HG03135 (cell line): ENCODE measurements around the gene FCRL5.

Experiments
- ATAC-seq: cut with Tn5 transposase; IDR thresholded peaks from one replicate; pipeline ENCODE4 v1.9.1; 2021; ENCODE audit warnings: mild to moderate bottlenecking, moderate library complexity; ENCODE audit not compliant: unreplicated experiment

The FCRL5 gene

GRCh38 chr1:157532569-157532968, 19.7 kb downstream of the FCRL5 start:
- ATAC-seq = no peak

- ATAC-seq = no peak
These were observed 28.4 kb downstream of the FCRL5 start for GRCh38 chr1:157523774-157524493.

GRCh38 chr1:157521056-157521455, 31.3 kb downstream of the FCRL5 start:
- no peak for ATAC-seq

- no peak for ATAC-seq
These were observed 31.9 kb downstream of the FCRL5 start for GRCh38 chr1:157520386-157520935.

GRCh38 chr1:157519451-157519850, 32.9 kb downstream of the FCRL5 start:
- ATAC-seq = no peak

- no peak for ATAC-seq
These were observed 35.3 kb downstream of the FCRL5 start for GRCh38 chr1:157517016-157517415.

- ATAC-seq = no peak
These were observed 36.6 kb downstream of the FCRL5 start for GRCh38 chr1:157515709-157516108.

GRCh38 chr1:157515141-157515540, 37.2 kb downstream of the FCRL5 start:
- no peak for ATAC-seq

- ATAC-seq = peak; percentile 58
These were observed 40.0 kb downstream of the FCRL5 start for GRCh38 chr1:157512036-157512969.

GRCh38 chr1:157509546-157510232, 42.6 kb downstream of the FCRL5 start:
- no peak for ATAC-seq

GRCh38 chr1:157505481-157506272, 46.6 kb downstream of the FCRL5 start:
- peak; percentile 87 for ATAC-seq

GRCh38 chr1:157504646-157505045, 47.7 kb downstream of the FCRL5 start:
- ATAC-seq = no peak

- no peak for ATAC-seq
These were observed 52.8 kb downstream of the FCRL5 start for GRCh38 chr1:157499521-157499920.

GRCh38 chr1:157498736-157499090, 53.6 kb downstream of the FCRL5 start:
- ATAC-seq = no peak

GRCh38 chr1:157497987-157498735, 54.2 kb downstream of the FCRL5 start:
- ATAC-seq = no peak

GRCh38 chr1:157497284-157497683, 55.0 kb downstream of the FCRL5 start:
- ATAC-seq = no peak

GRCh38 chr1:157496121-157496526, 56.2 kb downstream of the FCRL5 start:
- ATAC-seq = no peak

- no peak for ATAC-seq
These were observed 57.0 kb downstream of the FCRL5 start for GRCh38 chr1:157495285-157495684.

GRCh38 chr1:157494093-157494492, 58.2 kb downstream of the FCRL5 start:
- no peak for ATAC-seq
